Dendritic cell treated with granulocyte-macrophage colony-stimulating factor and Interleukin-4, amounts not matched to agents 40 ng/mL and 50 ng/mL, for 4 days (primary cell): ENCODE results near the gene S100A16.
"Not testable (repeated sequence)": the region's sequence is repeated elsewhere in the genome, so short reads cannot be mapped to it uniquely, and the experiment has no call there.

Experiments used
- H3K27ac Mint-ChIP-seq: one replicate; pipeline ENCODE4 v1.8.0; 2022; ENCODE audit warnings: mild to moderate bottlenecking, mixed read lengths
- H3K27me3 Mint-ChIP-seq: one replicate; pipeline ENCODE4 v1.8.0; 2022; ENCODE audit warnings: mild to moderate bottlenecking, mixed read lengths
- H3K36me3 Mint-ChIP-seq: one replicate; pipeline ENCODE4 v1.8.0; 2022; ENCODE audit warnings: low read depth, mixed read lengths
- H3K4me1 Mint-ChIP-seq: one replicate; pipeline ENCODE4 v1.8.0; 2022; ENCODE audit warnings: low read depth, mixed read lengths
- H3K4me3 Mint-ChIP-seq: one replicate; pipeline ENCODE4 v1.8.0; 2022; ENCODE audit warnings: mild to moderate bottlenecking, moderate library complexity, mixed read lengths
- H3K9me3 Mint-ChIP-seq: one replicate; pipeline ENCODE4 v1.8.0; 2022; ENCODE audit warnings: mixed read lengths
- intact Hi-C: fragments of 100-400 bp; cut with micrococcal nuclease; formaldehyde crosslinking; loops from one replicate; pipeline ENCODE4 v1.15.0; 2022

Gene S100A16

GRCh38 chr1:153646672-153647345, 33.9 kb upstream of the S100A16 start:
- Mint-ChIP-seq H3K36me3 (peaks cover 64% of the 10 kb centered on the region), H3K9me3 (no peaks in the 10 kb centered on the region), H3K27ac (peak overlapping the region; percentile 88), H3K4me3 (peak overlapping the region; percentile 44), H3K4me1 (peaks cover 59% of the 10 kb centered on the region), H3K27me3 (no peaks in the 10 kb centered on the region)
- intact Hi-C loops = no loop called here

- Mint-ChIP-seq H3K27me3 (no peaks in the 10 kb centered on the region), H3K4me3 (no peak overlapping the region), H3K27ac (no peak overlapping the region), H3K4me1 (peaks cover 59% of the 10 kb centered on the region), H3K9me3 (no peaks in the 10 kb centered on the region), H3K36me3 (peaks cover 94% of the 10 kb centered on the region)
- intact Hi-C loops = no loop called here
These were observed 30.9 kb upstream of the S100A16 start for GRCh38 chr1:153643816-153644215.

DNA sequence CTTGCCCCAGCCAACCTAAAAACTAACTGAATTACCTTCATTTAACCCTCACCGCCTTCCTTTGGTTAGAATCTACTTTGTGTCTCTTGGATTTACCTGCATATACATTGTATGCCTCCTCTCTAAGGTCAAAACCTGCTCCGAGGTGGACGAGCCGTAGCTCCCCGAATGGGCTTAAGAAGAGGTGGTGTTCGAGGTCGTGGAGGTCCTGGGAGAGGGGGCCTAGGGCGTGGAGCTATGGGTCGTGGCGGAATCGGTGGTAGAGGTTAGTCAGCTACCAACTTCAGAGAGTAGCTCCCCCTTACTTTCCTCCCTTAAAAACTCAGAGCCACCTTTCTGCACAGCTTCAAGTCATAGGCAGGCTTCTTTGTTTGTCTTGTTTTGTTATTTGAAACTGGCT, 30.2 kb upstream of the S100A16 start:
- Mint-ChIP-seq H3K4me1 (peaks cover 55% of the 10 kb centered on the region), H3K27ac (no peak overlapping the region), H3K9me3 (no peaks in the 10 kb centered on the region), H3K36me3 (peaks cover 100% of the 10 kb centered on the region), H3K4me3 (no peak overlapping the region), H3K27me3 (no peaks in the 10 kb centered on the region)
- intact Hi-C loops = no loop called here

- no peak overlapping the region for H3K27ac Mint-ChIP-seq
- intact Hi-C loops = no loop called here
These were observed 29.2 kb upstream of the S100A16 start for GRCh38 chr1:153642161-153642560.

DNA sequence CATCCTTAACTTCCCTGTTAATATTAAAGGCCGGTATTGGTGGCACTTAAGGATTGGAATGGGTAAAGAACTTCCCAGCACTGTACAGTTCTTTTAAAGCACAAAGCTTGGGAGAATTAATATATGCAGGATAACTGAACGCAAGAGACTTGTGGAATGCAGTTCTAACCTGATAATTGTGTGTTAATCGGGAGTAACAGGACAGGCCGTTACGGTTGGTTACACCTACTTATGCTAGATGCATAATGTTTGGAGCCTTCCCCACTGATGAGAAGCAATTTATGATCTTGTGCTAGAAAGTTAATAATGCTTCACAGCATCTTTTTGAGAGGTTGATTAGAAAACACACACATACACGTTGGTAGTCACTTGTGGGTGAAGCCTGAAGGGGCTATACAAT, 27.9 kb upstream of the S100A16 start:
- H3K4me1 Mint-ChIP-seq = peaks cover 45% of the 10 kb centered on the region

More at GRCh38 chr1:153642161-153642560, 29.2 kb upstream of the S100A16 start:
- Mint-ChIP-seq H3K4me3 (no peak overlapping the region), H3K27me3 (no peaks in the 10 kb centered on the region), H3K36me3 (peaks cover 100% of the 10 kb centered on the region), H3K9me3 (no peaks in the 10 kb centered on the region), H3K4me1 (peaks cover 52% of the 10 kb centered on the region)

DNA sequence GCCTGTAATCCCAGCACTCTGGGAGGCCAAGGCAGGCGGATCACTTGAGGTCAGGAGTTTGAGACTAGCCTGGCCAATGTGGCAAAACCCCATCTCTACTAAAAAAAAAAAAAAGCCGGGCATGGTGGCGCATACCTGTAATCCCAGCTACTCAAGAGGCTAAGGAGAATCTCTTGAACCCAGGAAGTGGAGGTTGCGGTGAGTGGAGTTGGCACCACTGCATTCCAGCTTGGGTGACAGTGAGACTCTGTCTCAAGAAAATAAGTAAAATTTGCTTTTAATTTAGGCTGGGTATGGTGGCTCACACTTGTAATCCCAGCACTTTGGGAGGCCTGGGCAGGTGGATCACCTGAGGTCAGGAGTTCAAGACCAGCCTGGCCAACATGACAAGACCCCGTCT, 27.3 kb upstream of the S100A16 start:
- H3K4me1 Mint-ChIP-seq = peaks cover 39% of the 10 kb centered on the region
- peaks cover 99% of the 10 kb centered on the region for H3K36me3 Mint-ChIP-seq
- H3K9me3 Mint-ChIP-seq, H3K4me3 Mint-ChIP-seq, intact Hi-C loops, H3K27me3 Mint-ChIP-seq, H3K27ac Mint-ChIP-seq: not testable (repeated sequence)

More for the DNA sequence above, 27.9 kb upstream of the S100A16 start:
- intact Hi-C loops = no loop called here
- H3K27me3 Mint-ChIP-seq = no peaks in the 10 kb centered on the region
- no peak overlapping the region for H3K4me3 Mint-ChIP-seq
- H3K27ac Mint-ChIP-seq = no peak overlapping the region
- no peaks in the 10 kb centered on the region for H3K9me3 Mint-ChIP-seq
- H3K36me3 Mint-ChIP-seq = peaks cover 100% of the 10 kb centered on the region

DNA sequence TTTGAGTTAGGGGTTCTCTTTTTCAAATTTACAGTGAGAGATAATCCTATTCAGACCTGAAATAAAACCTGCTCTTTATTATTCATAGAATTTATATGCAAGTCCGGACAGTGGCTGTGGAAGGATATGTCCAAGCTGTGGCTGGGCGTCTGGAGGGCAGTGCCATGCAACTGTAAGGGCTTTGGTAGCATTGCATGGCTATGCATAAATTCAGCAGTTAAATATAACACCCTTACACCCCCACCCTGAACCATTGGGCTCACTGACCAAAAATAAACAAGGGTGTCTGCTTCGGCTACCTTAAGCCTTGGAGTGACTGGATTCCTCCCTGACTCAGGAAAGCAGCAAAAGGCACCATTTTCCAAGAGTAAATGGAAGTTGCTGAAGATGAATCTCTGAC, 26.3 kb upstream of the S100A16 start:
- Mint-ChIP-seq H3K36me3 (peaks cover 98% of the 10 kb centered on the region), H3K27ac (no peak overlapping the region), H3K4me1 (peaks cover 32% of the 10 kb centered on the region), H3K4me3 (no peak overlapping the region), H3K9me3 (no peaks in the 10 kb centered on the region), H3K27me3 (no peaks in the 10 kb centered on the region)
- intact Hi-C loops = no loop called here

- H3K27me3 Mint-ChIP-seq = no peaks in the 10 kb centered on the region
- H3K4me1 Mint-ChIP-seq = peaks cover 28% of the 10 kb centered on the region
- H3K9me3 Mint-ChIP-seq = no peaks in the 10 kb centered on the region
- peaks cover 94% of the 10 kb centered on the region for H3K36me3 Mint-ChIP-seq
- H3K27ac Mint-ChIP-seq = no peak overlapping the region
- no peak overlapping the region for H3K4me3 Mint-ChIP-seq
- intact Hi-C loops = no loop called here
These were observed 25.3 kb upstream of the S100A16 start for GRCh38 chr1:153638261-153638660.

GRCh38 chr1:153636312-153636711, 23.4 kb upstream of the S100A16 start:
- H3K27ac Mint-ChIP-seq = no peak overlapping the region
- intact Hi-C loops = no loop called here
- H3K36me3 Mint-ChIP-seq = peaks cover 75% of the 10 kb centered on the region

DNA sequence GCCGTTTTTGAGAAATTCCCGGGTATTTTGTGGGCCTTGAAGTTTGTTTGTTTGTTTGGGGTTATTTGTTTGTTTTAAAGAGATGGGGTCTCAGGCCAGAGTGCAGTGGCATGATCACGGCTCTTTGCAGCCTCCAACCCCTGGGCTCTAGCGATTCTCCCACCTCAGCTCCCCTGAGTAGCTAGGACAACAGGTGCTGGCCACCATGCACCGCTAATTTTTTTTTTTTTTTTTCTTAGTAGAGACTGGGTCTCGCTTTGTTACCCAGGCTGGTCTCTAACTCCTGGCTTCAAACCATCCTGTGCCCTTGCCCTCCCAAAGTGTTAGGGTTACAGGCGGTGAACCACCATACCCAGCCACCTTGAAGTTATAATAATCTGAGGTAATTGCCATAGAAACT, 22.9 kb upstream of the S100A16 start:
- Mint-ChIP-seq H3K4me1 (peaks cover 40% of the 10 kb centered on the region), H3K27ac (peak overlapping the region; percentile 22), H3K36me3 (peaks cover 70% of the 10 kb centered on the region), H3K27me3 (no peaks in the 10 kb centered on the region), H3K9me3 (no peaks in the 10 kb centered on the region), H3K4me3 (no peak overlapping the region)
- intact Hi-C loops = no loop called here

More at GRCh38 chr1:153636312-153636711, 23.4 kb upstream of the S100A16 start:
- Mint-ChIP-seq H3K27me3 (no peaks in the 10 kb centered on the region), H3K9me3 (no peaks in the 10 kb centered on the region), H3K4me3 (no peak overlapping the region), H3K4me1 (peaks cover 36% of the 10 kb centered on the region)

GRCh38 chr1:153633754-153634665, 21.1 kb upstream of the S100A16 start, which contains the start of gene CHTOP:
CHTOP (plus strand) TSS chr1:153634066; CDS start chr1:153636589, 2,523 bp downstream.
- H3K36me3 Mint-ChIP-seq = peaks cover 52% of the 10 kb centered on the region
- H3K4me3 Mint-ChIP-seq = peak within 1 kb of the TSS; percentile 100
- intact Hi-C loops = loop anchor here (1.0 kb wide), 1 partner anchor 24 kb away; the partner anchor contains the start of gene SNAPIN
- H3K27ac Mint-ChIP-seq = peak within 1 kb of the TSS; percentile 98
- H3K9me3 Mint-ChIP-seq = no peaks in the 10 kb centered on the region
- H3K4me1 Mint-ChIP-seq = peaks cover 59% of the 10 kb centered on the region
- H3K27me3 Mint-ChIP-seq = peaks cover 2% of the 10 kb centered on the region

DNA sequence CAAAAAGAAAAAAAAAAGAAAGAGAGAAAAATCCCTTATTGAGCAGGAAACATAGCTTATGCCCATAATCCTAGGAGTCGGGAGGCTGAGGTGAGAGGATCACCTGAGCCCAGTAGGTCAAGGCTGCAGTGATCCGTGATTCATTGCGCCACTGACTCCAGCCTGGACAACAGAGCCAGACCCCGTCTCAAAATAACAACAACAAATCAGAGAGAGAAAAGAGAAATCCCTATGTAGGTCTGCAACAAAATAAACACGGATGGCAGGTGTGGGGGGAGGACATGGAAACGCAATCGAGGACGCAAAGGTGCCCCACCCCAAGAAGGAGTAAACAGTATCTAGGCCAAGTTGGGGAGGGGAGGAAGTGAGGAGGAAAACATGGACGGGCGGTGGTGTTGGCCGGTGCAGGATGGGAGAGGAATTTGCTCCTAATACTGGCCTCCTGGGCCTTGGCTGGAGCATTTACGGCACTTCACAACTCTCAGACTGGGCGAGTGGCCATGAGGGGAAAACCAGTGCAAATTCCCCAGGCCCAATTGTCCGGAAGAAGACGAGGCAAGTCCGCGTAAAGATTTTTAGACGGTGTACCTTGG, 20.3 kb upstream of the S100A16 start:
- peaks cover 67% of the 10 kb centered on the region for H3K4me1 Mint-ChIP-seq
- H3K27ac Mint-ChIP-seq = peak overlapping the region; percentile 98
- H3K36me3 Mint-ChIP-seq = peaks cover 44% of the 10 kb centered on the region
- H3K9me3 Mint-ChIP-seq = no peaks in the 10 kb centered on the region
- intact Hi-C loops = no loop called here
- peaks cover 4% of the 10 kb centered on the region for H3K27me3 Mint-ChIP-seq
- peak overlapping the region; percentile 100 for H3K4me3 Mint-ChIP-seq

DNA sequence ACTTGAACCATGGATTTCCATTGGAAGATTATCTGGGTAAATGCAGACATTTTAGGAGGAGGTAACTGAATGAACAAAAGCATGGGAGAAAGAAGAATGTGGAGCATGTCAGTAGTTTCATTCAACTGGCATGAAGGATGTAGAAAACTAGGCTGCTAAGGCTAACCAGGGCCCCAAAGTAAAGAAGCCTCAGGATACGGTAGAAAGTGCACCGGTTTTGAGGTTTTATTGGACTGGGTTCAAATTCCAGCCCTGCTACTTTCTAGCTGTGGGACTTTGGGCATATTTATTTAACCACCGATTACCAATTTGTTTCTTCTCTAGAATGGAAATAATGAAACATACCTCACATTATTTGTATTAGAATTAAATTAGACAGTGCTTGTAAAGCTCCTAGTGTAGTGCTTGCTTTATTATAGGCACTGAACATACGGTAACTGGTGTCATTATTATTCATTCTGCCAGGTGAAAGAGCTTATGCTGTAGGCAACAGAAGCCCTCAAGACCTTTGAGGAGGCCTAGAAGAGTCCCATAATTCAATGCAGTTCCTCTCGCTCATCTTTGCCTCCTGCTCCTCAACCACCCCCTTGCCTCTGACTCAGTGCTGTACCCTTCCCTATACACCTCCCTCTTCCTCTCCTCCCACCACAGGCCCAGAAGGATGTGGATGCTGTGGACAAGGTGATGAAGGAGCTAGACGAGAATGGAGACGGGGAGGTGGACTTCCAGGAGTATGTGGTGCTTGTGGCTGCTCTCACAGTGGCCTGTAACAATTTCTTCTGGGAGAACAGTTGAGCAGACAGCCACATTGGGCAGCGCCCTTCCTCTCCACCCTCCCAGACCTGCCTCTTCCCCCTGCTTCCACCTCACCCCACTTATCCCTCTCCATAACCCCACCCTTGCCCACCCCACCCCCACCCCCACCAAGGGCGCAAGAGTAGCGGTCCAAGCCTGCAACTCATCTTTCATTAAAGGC, 18.4 kb upstream of the S100A16 start:
- Mint-ChIP-seq H3K36me3 (peaks cover 25% of the 10 kb centered on the region), H3K27ac (peak overlapping the region; percentile 62), H3K9me3 (no peaks in the 10 kb centered on the region), H3K4me3 (no peak overlapping the region), H3K4me1 (peaks cover 73% of the 10 kb centered on the region), H3K27me3 (peaks cover 20% of the 10 kb centered on the region)
- intact Hi-C loops = no loop called here
